Effector CD4-positive, alpha-beta T cell (primary cell): ENCODE data around the gene FOSB.

Experiments used
- DNase-seq: peaks from one replicate; pipeline ENCODE4 v3.0.0-alpha.2; 2020

Gene FOSB

DNA sequence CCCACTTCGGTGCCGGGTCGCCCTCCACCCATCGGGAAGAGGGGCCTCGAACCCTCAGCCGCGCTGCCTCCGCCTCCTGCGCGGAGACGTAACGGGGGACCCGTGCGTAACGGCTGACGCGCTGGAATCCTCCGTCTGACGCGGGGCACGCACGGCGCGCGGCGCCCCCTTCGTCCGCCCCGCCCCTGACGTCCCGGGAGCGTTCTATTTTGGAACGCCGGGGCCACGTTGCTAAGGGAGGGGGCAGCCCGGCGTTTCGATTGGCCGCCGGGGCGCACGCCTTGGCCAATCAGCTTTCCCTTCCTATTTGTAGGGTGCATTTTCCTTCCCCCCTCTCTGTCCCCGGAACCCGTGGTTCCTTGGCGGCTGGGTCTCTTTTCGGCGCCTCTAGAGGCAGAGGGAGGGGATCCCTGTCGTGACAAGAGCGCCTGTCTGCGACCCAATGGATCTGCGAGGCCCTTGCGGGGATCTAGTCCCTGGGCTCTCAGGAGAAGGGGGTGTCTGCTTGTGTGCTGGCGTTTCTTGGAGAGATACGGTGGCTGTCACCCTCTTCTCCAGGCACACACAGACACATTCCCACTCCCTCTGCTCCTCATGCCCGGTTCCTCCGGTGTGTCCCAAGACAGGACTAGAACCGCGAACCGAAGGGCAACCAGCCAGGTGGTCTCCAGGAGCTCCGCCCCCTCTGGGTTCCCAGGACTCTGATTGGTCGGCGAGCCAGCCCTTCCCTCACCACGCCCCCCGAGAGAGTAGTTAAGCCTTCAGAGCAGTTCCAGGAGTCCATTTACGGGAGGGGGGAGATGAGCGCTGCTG, 1.5 kb downstream of the FOSB start:
- DNase-seq, result peak; percentile 82

DNA sequence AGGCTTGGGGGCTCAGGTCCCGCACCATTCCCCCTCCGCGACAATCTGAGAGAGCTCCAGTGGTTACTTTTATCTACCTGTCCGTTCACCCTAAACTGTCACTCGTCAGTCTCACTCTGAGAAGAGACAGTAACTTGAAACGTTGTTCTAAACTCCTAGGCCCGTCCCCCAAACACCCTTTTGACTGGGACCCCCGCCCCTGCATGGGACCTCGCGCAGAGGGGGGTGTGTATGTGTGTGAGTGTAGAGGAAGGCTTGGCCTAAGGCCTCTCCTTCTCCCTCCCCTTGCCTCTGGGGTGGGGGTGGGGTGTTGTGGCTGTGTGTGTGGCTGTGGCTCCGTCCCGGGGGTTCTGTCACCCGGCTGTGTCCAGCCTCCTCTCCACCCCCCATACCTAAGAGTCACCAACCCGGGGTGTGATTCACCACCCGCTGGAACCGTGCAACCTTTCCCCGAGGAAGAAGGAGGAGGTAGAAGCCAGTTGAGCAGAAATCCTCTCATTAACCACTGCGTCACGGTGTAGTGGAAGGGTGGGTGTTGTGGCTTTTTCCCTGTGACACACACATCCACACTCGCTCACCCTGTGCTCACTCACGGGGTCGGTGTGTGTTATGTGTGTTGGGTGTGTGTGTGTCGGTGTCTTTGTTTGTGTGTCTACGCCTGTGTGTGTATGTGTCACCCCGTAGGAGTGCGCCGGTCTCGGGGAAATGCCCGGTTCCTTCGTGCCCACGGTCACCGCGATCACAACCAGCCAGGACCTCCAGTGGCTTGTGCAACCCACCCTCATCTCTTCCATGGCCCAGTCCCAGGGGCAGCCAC, 2.4 kb downstream of the FOSB start:
- DNase-seq, result no peak

DNA sequence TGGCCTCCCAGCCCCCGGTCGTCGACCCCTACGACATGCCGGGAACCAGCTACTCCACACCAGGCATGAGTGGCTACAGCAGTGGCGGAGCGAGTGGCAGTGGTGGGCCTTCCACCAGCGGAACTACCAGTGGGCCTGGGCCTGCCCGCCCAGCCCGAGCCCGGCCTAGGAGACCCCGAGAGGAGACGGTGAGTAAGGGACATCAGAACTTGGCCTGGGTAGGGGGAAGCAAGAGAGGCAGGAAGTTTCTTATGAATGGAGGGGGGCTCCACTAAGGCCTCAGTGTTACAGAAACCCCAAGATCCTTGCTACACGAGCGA, 2.9 kb downstream of the FOSB start:
- DNase-seq, result no peak

DNA sequence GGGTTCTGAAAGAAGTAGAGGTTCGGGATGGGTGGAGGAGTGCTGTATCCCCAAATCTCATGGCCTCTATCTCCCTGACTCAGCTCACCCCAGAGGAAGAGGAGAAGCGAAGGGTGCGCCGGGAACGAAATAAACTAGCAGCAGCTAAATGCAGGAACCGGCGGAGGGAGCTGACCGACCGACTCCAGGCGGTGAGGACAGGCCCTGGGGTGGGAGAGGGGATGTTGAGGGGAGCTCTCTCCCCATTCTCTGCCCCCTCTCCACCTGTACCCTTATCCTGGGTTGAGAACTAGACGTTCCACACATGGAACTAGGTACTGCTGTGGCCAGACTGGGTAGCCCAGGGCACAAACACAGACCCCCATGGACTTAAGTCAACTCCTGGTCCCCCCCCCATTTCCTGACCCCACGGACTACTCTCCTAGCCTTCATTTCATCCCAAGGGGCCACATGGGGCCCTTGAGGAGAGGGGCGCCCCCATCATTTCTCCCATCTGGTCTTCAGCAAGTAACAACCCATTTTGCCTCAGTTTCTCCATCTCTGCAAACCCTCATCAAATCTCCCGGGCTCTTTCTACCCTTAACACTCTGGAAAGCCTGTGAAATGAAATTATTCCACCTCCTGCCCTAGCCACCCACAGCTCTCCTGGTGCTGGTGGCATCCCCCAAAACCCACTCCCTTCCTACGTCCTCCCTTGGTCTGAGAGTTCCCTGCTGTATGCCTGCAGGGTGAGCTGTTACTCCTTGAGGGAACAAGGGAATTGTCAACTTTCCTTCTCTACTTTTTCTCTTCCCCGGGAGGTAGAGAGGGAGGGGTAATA, 3.5 kb downstream of the FOSB start:
- no peak for DNase-seq

DNA sequence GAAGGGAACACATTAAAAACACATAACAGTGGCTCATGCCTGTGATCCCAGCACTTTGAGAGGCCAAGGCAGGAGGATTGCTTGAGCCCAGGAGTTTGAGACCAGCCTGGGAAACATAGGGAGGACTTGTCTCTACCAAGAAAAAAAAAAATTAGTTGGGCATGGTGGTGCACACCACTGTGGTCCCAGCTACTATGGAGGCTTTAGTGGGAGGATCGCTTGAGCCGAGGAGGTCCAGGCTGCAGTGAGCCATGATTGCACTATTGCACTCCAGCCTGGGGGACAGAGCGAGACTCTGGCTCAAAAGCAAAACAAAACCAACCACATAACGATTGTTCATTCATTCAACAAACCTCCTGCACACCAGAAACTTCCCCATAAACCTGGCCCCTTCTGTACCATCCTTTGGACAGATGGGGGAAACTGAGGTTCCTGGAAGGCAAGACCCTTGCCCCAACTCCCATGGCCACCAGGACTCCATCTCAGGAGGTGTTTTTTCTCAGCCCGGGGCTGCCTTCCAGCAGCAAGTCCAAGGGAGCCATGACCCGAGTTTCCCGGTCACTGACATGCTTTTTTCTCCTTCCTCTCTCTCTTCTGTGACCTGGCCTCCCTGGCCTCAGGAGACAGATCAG, 4.3 kb downstream of the FOSB start:
- DNase-seq, result no peak

DNA sequence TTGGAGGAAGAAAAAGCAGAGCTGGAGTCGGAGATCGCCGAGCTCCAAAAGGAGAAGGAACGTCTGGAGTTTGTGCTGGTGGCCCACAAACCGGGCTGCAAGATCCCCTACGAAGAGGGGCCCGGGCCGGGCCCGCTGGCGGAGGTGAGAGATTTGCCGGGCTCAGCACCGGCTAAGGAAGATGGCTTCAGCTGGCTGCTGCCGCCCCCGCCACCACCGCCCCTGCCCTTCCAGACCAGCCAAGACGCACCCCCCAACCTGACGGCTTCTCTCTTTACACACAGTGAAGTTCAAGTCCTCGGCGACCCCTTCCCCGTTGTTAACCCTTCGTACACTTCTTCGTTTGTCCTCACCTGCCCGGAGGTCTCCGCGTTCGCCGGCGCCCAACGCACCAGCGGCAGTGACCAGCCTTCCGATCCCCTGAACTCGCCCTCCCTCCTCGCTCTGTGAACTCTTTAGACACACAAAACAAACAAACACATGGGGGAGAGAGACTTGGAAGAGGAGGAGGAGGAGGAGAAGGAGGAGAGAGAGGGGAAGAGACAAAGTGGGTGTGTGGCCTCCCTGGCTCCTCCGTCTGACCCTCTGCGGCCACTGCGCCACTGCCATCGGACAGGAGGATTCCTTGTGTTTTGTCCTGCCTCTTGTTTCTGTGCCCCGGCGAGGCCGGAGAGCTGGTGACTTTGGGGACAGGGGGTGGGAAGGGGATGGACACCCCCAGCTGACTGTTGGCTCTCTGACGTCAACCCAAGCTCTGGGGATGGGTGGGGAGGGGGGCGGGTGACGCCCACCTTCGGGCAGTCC, 5.0 kb downstream of the FOSB start:
- DNase-seq, result peak; percentile 43

DNA sequence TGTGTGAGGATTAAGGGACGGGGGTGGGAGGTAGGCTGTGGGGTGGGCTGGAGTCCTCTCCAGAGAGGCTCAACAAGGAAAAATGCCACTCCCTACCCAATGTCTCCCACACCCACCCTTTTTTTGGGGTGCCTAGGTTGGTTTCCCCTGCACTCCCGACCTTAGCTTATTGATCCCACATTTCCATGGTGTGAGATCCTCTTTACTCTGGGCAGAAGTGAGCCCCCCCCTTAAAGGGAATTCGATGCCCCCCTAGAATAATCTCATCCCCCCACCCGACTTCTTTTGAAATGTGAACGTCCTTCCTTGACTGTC, 5.5 kb downstream of the FOSB start:
- DNase-seq, result no peak

DNA sequence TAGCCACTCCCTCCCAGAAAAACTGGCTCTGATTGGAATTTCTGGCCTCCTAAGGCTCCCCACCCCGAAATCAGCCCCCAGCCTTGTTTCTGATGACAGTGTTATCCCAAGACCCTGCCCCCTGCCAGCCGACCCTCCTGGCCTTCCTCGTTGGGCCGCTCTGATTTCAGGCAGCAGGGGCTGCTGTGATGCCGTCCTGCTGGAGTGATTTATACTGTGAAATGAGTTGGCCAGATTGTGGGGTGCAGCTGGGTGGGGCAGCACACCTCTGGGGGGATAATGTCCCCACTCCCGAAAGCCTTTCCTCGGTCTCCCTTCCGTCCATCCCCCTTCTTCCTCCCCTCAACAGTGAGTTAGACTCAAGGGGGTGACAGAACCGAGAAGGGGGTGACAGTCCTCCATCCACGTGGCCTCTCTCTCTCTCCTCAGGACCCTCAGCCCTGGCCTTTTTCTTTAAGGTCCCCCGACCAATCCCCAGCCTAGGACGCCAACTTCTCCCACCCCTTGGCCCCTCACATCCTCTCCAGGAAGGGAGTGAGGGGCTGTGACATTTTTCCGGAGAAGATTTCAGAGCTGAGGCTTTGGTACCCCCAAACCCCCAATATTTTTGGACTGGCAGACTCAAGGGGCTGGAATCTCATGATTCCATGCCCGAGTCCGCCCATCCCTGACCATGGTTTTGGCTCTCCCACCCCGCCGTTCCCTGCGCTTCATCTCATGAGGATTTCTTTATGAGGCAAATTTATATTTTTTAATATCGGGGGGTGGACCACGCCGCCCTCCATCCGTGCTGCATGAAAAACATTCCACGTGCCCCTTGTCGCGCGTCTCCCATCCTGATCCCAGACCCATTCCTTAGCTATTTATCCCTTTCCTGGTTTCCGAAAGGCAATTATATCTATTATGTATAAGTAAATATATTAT, 6.1 kb downstream of the FOSB start:
- DNase-seq, result peak; percentile 52

DNA sequence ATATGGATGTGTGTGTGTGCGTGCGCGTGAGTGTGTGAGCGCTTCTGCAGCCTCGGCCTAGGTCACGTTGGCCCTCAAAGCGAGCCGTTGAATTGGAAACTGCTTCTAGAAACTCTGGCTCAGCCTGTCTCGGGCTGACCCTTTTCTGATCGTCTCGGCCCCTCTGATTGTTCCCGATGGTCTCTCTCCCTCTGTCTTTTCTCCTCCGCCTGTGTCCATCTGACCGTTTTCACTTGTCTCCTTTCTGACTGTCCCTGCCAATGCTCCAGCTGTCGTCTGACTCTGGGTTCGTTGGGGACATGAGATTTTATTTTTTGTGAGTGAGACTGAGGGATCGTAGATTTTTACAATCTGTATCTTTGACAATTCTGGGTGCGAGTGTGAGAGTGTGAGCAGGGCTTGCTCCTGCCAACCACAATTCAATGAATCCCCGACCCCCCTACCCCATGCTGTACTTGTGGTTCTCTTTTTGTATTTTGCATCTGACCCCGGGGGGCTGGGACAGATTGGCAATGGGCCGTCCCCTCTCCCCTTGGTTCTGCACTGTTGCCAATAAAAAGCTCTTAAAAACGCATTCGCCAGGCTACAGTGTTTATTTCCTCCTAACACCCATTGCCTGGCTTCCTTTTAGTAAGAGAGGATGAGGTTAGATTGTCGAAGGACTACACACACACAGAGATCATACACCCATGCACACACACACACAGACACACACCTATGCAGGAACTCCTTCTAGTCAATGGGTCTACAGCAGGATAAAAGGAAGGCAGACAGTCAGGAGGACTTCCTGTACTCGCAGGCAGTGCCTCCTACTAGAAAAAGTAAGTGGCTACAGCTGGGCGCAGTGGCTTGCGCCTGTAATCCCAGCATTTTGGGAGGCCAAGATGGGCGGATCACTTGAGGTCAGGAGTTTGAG, 7.1 kb downstream of the FOSB start:
- DNase-seq, result peak; percentile 56

DNA sequence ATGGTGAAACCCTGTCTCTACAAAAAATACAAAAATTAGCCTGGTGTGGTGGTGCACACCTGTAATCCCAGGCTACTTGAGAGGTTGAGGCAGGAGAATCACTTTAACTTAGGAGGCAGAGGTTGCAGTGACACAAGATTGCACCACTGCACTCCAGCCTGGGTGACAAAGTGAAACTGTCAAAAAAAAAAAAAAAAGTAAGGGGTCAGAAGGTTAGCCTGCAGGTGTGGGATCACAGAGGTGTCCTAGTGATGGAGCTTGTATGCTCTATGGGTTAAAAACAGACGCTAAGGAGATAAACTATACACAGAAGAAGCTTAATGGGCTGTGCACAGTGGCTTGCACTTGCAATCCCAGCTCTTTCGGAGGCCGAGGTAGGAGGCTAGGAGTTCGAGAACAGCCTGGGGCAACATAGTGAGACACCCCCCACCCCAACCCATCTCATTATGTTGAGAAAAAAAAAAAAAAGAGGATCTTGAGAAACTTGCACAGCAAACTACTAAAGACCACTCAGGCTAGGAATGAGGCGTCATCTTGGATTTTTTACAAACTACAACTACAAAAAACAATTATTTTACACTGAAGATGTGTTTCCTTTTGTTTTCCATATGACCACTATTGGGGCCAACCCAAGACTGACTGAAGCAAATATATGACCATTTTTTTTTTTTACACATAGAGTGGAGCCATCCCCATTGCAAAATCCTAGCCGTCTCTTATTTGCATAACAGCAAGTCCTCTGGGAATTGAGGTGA, 7.9 kb downstream of the FOSB start:
- no peak for DNase-seq

DNA sequence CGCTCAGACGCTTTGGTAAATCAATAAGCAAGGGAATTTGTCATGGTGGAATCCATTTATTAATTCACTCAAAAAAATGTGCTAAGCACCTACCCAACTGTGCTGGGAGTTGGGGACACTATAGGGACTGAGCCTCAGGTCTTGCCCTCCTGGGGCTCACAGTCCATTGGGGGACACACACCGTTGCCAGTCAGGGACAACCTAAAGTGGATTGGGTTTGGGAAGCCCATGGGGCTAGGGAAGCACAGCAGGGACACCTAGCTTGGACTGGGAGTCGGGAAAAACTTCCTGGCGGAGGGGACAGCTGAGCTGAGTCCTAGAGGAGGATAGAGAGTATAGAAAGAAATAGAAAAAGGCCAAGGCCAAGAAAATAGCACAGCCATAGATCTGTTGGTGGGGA, 8.5 kb downstream of the FOSB start:
- DNase-seq, result no peak

DNA sequence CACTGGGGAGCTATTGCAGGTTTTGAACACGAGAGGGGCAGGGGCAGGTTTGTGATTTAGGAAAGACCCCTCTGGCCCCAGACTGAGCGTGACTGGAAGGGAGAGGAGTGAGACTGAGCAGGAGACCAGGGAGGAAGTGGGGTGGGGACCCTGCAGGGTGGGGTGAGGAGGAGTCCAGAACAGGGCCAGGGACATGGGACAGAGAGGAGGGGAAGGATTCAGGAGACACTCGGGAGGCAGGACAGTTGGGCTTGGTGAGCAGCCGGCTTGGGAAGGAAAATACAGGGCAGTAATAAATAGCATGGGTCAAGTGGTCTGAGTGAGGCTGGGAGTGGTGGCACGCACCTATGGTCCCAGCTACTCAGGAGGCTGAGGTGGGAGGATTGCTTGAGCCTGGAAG, 9.4 kb downstream of the FOSB start:
- no peak for DNase-seq

DNA sequence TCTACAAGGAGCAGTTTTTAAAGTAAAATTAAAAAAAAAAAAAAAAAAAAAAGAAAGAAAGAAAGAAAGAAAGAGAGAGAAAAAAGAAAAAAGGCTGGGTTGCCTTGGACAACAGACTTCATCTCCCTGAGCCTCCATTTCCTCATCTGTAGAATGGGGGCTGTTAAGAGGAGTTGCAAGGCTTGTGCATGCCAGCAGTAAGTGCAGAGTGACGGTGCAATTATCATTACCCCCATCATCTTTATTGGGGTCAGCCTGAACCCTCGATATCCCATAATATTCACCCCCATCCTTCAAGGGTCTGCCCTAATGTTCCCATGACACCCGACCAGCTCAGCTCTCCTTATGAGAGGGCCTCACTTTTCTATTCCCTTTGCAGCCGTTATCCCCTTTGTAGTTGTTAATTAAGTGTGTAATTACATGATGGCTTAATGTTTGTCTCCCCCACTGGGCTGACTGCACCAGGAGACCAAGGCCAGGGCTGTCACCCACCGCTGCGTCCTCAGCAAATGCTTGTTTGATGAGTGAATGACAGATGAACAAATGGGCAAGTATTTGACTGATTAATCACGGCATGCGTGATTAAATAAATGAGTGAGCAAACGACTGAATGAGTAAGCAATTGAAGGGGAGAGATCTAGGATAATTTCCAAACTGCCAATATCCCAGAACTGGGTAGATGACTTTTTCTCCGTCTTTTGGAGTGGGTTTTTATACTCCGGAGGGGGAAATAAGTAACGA, 10.1 kb downstream of the FOSB start:
- DNase-seq, result no peak

DNA sequence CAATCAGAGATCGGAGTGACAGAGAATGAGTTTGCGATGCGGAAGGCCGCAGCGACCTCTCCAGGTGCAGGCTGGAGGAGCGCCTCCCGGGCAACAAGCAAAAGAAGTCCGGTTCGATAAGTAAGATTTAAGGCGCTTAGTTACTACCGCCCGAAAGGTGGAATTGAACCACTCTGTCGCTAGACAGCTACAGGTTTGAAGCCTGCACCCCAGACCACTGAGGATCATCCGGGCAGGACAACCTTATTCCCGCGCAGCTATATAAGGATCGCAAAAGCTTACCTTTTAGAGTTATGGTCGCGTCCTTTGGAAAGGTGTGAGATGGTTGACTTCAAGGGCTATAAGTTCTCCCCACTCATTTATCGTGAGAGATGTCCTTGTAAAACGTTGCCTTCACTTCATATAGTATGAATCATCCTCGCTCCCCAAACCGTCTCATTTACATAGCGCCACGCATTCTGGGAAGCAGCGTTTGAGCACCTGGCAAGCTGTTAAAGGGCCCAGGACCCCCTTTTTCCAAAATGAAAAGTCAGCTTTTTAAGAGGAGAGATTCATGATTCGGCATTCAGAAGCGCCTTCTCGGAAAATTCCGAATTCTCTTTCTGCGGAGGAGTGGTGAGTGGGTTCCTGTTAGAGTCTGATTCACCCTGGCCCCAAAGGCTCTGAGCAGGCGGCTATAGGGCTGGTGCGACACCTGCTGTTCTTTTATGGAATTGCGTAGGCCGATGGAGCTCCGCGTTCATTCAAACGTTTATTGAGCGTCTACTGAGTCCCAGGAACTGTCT, 10.8 kb downstream of the FOSB start:
- DNase-seq, result peak; percentile 84

DNA sequence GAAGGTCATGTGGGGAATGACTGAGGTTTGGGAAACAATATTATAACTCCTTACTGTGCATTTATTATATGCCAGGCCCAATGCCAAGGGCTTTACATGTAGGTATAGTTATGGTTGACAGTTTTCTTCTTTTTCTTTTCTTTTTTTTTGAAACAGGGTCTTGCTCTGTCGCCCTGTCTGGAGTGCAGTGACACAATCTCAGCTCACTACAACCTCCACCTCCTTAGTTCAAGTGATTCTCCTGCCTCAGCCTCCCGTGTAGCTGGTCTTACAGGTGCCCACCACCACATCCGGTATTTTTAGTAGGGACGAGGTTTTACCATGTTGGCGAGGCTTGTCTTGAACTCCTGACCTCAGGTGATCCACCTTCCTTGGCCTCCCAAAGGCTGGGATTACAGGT, 15.2 kb downstream of the FOSB start:
- DNase-seq, result no peak

DNA sequence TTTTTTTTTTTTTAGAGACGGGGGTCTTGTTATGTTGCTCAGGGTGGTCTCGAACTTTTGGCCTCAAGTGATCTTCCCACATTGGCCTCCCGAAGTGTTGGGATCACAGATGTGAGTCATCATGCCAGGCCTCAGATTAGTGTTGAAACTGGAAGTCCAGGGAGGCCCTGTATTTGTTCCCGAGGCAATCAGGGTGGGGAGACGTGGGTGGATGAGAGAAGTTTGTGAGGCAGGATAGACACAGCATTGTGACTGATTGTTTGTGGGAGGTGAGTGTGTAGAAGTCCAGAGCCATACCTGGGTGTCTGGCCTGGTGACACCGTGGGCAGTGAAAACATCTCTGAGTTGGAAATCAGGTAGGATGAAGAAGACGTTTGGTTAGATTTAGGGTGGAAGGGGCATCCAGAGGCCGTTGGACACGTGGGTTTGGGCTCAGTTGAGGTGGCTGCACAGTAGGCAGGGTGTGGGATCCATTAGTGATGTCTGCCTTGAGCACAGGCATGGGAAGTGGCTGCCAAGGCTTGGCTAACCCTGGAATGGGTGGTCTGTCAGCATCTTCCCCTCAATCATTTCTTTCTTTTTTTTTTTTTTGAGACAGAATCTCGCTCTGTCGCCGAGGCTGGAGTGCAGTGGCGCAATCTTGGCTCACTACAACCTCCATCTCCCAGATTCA, 16.6 kb downstream of the FOSB start:
- DNase-seq, result no peak
